Testis (tissue), 2 donors: ENCODE measurements around the gene CRADD.

Experiments used
- CTCF ChIP-seq, 3 experiments: fragments of 450-650 bp in 2 of 3; fragments of 200-600 bp in 1 of 3; sonication (generic) in 1 of 3; IDR thresholded peaks; one replicate each; pipeline ENCODE4 v1.5.1; 2016 to 2019; ENCODE audit warnings: antibody characterized with exemption in 3 of 3, mild to moderate bottlenecking in 2 of 3, moderate library complexity in 1 of 3
- POLR2A ChIP-seq: fragments of 450-650 bp; IDR thresholded peaks from one replicate; pipeline ENCODE4 v1.6.1; 2017; ENCODE audit warnings: antibody characterized with exemption, mild to moderate bottlenecking, moderate library complexity

GRCh38 chr12:93938931-93939330 lies 261.8 kb downstream of the CRADD start:
- TF ChIP-seq CTCF (IDR thresholded peaks at IDR 0.05) (no peak), POLR2A (no peak)
